DMS153 (cell line): ENCODE measurements around the gene DDX10.

ENCODE experiments used
- DNase-seq: peaks from one replicate; lab custom pipeline; 2025; lab: John Stamatoyannopoulos, UW

Gene DDX10

GRCh38 chr11:108938604-108939003 lies 273.7 kb downstream of the DDX10 start:
- DNase-seq: no peak

GRCh38 chr11:108939135-108939534 lies 274.3 kb downstream of the DDX10 start:
- DNase-seq: no peak

- no peak for DNase-seq
These were observed 279.0 kb downstream of the DDX10 start for GRCh38 chr11:108943853-108944252.

GRCh38 chr11:108944471-108945178 lies 279.8 kb downstream of the DDX10 start:
- no peak for DNase-seq

GRCh38 chr11:108945341-108945740 lies 280.5 kb downstream of the DDX10 start:
- no peak for DNase-seq

GRCh38 chr11:108947654-108948570 lies 283.0 kb downstream of the DDX10 start:
- DNase-seq: no peak

- DNase-seq: no peak
These were observed 293.7 kb downstream of the DDX10 start for GRCh38 chr11:108958368-108959104.

GRCh38 chr11:108959105-108959761 lies 294.4 kb downstream of the DDX10 start:
- no peak for DNase-seq

GRCh38 chr11:108959874-108960273 lies 295.0 kb downstream of the DDX10 start:
- no peak for DNase-seq

- no peak for DNase-seq
These were observed 295.6 kb downstream of the DDX10 start for GRCh38 chr11:108960501-108960900.

GRCh38 chr11:108961095-108961494 lies 296.2 kb downstream of the DDX10 start:
- DNase-seq: no peak

GRCh38 chr11:108963118-108963517 lies 298.2 kb downstream of the DDX10 start:
- DNase-seq: no peak

GRCh38 chr11:108965306-108966001 lies 300.6 kb downstream of the DDX10 start:
- DNase-seq: no peak

- DNase-seq: no peak
These were observed 301.3 kb downstream of the DDX10 start for GRCh38 chr11:108966206-108966605.

GRCh38 chr11:108966978-108967377 lies 302.1 kb downstream of the DDX10 start:
- no peak for DNase-seq

- no peak for DNase-seq
These were observed 302.7 kb downstream of the DDX10 start for GRCh38 chr11:108967571-108967970.

GRCh38 chr11:108970221-108970991 lies 305.5 kb downstream of the DDX10 start:
- no peak for DNase-seq

GRCh38 chr11:108973402-108974162 lies 308.7 kb downstream of the DDX10 start:
- no peak for DNase-seq

GRCh38 chr11:108975026-108975425 lies 310.2 kb downstream of the DDX10 start:
- DNase-seq: peak; percentile 81

GRCh38 chr11:108975641-108976071 lies 310.8 kb downstream of the DDX10 start:
- DNase-seq: peak; percentile 90
